Activated T-cell treated with anti-CD3 and anti-CD28 coated beads for 48 hours (primary cell): ENCODE results near the gene PPP1R18.
"Not testable (repeated sequence)": the region's sequence is repeated elsewhere in the genome, so short reads cannot be mapped to it uniquely, and the experiment has no call there.

Source experiments
- DNase-seq: peaks from one replicate; pipeline ENCODE4 v3.0.0-alpha.2; 2020; ENCODE audit warnings: low read depth

The PPP1R18 gene

GRCh38 chr6:30686009-30686907 lies at the start of gene PPP1R18:
PPP1R18 (minus strand) TSS chr6:30686645; CDS start chr6:30686018, 627 bp downstream.
- peak; percentile 86 for DNase-seq

GRCh38 chr6:30735668-30736314 lies 49.3 kb upstream of the PPP1R18 start:
- DNase-seq, result no peak

- DNase-seq, result no peak
These were observed 45.9 kb upstream of the PPP1R18 start for GRCh38 chr6:30732237-30732943.

GRCh38 chr6:30730601-30731435 lies 44.4 kb upstream of the PPP1R18 start:
- peak; percentile 85 for DNase-seq

- no peak for DNase-seq
These were observed 41.6 kb upstream of the PPP1R18 start for GRCh38 chr6:30727920-30728553.

GRCh38 chr6:30726506-30727413 lies 40.3 kb upstream of the PPP1R18 start:
- no peak for DNase-seq

- no peak for DNase-seq
These were observed 39.5 kb upstream of the PPP1R18 start for GRCh38 chr6:30725713-30726505.

GRCh38 chr6:30724906-30725667 lies 38.6 kb upstream of the PPP1R18 start:
- DNase-seq, result no peak

GRCh38 chr6:30723843-30724741 lies 37.6 kb upstream of the PPP1R18 start:
- not testable (repeated sequence) for DNase-seq

GRCh38 chr6:30723159-30723842 lies 36.9 kb upstream of the PPP1R18 start:
- DNase-seq, result not testable (repeated sequence)

GRCh38 chr6:30722280-30723112 lies 36.1 kb upstream of the PPP1R18 start:
- peak; percentile 80 for DNase-seq

- DNase-seq, result not testable (repeated sequence)
These were observed 35.5 kb upstream of the PPP1R18 start for GRCh38 chr6:30722025-30722279.

GRCh38 chr6:30721198-30722024 lies 35.0 kb upstream of the PPP1R18 start:
- peak; percentile 98 for DNase-seq

GRCh38 chr6:30720738-30721197 lies 34.3 kb upstream of the PPP1R18 start:
- no peak for DNase-seq
